ENCODE measurements around the gene OR6A2. TPM values are rescaled to one million over a fixed set of nuclear protein-coding genes. Genes with fewer than 3 reads are reported as not detected.

OR6A2 gene
- total RNA-seq, 4 donors from 2014 or later, result 0.13 to 0.47 (median 0.24) TPM; not detected in 1

GRCh38 chr11:6828103-6828502 lies 28.6 kb upstream of the OR6A2 start:
- ATAC-seq (ENCODE audit: low FRiP score), result no peak
- TF ChIP-seq CTCF (IDR thresholded peaks at IDR 0.05), result no peak
- DNase-seq (ENCODE audit: low spot score), result no peak

GRCh38 chr11:6825231-6825744 lies 25.8 kb upstream of the OR6A2 start:
- ATAC-seq (ENCODE audit: low FRiP score) (no peak), DNase-seq (ENCODE audit: low spot score) (no peak)
- no peak for TF ChIP-seq CTCF (IDR thresholded peaks at IDR 0.05)

GRCh38 chr11:6824136-6824823 lies 24.8 kb upstream of the OR6A2 start:
- ATAC-seq (ENCODE audit: low FRiP score) (no peak), DNase-seq (ENCODE audit: low spot score) (no peak)
- no peak for TF ChIP-seq CTCF (IDR thresholded peaks at IDR 0.05)

GRCh38 chr11:6818967-6819366 lies 19.5 kb upstream of the OR6A2 start:
- peak; percentile 28 for ATAC-seq (ENCODE audit: low FRiP score)
- TF ChIP-seq CTCF (IDR thresholded peaks at IDR 0.05), result no peak
- DNase-seq (ENCODE audit: low spot score), result no peak

- DNase-seq (ENCODE audit: low spot score) (no peak), ATAC-seq (ENCODE audit: low FRiP score) (no peak)
- TF ChIP-seq CTCF (IDR thresholded peaks at IDR 0.05), result no peak
Observed at GRCh38 chr11:6817694-6818093, 18.2 kb upstream of the OR6A2 start.

GRCh38 chr11:6813656-6814055 lies 14.2 kb upstream of the OR6A2 start:
- ATAC-seq (ENCODE audit: low FRiP score), result no peak
- no peak for DNase-seq (ENCODE audit: low spot score)

More at GRCh38 chr11:6813656-6814055, 14.2 kb upstream of the OR6A2 start:
- TF ChIP-seq CTCF (IDR thresholded peaks at IDR 0.05), result no peak

Measured in omental fat pad (tissue), 4 donors.